ENCODE results near the gene COG3.

Gene COG3

DNA sequence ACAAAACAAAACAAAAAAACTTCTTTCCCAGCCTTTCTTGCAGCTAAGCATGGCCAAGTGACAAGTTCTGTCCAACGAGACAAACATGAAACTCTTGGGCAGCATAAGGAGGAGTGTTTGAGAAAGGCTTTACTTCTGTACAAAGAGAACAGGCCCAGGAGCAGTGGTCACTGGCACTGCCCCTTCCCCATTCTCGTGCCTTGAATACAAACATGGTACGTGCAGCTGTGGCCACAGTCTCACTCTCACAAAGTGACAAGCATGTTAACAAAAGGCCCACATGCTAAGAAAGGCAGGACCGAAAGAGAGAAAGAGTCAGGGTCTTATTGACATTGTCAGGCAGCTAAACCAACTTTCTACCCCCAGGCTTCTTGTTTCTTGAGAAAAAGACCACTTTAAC is 26.8 kb upstream of the COG3 start:
- Histone ChIP-seq H3K36me3 (ENCODE audit: low read length) (no peaks in the 10 kb centered on the region), H4K20me1 (ENCODE audit: low read depth, low read length) (no peaks in the 10 kb centered on the region), H3K4me3 (ENCODE audit: insufficient read depth, low read length, poor library complexity, severe bottlenecking) (no peak overlapping the region), H3K27ac (ENCODE audit: low read depth, low read length) (no peak overlapping the region), H3K27me3 (ENCODE audit: low read length) (no peaks in the 10 kb centered on the region), H3K9ac (ENCODE audit: low read length) (no peak overlapping the region), H3K9me3 (ENCODE audit: insufficient read depth, low read length) (no peaks in the 10 kb centered on the region), H3F3A (ENCODE audit: insufficient read depth) (no peaks in the 10 kb centered on the region), H3K4me2 (ENCODE audit: low read depth, low read length, poor library complexity, severe bottlenecking) (no peak overlapping the region), H3K9me2 (replicated peaks; ENCODE audit: insufficient read depth, low read length) (no peaks in the 10 kb centered on the region), H2AFZ (ENCODE audit: low read depth, low read length, severe bottlenecking) (no peak overlapping the region), H3K79me2 (ENCODE audit: insufficient read depth, low read length) (no peaks in the 10 kb centered on the region)
- TF ChIP-seq, protein P1, sequence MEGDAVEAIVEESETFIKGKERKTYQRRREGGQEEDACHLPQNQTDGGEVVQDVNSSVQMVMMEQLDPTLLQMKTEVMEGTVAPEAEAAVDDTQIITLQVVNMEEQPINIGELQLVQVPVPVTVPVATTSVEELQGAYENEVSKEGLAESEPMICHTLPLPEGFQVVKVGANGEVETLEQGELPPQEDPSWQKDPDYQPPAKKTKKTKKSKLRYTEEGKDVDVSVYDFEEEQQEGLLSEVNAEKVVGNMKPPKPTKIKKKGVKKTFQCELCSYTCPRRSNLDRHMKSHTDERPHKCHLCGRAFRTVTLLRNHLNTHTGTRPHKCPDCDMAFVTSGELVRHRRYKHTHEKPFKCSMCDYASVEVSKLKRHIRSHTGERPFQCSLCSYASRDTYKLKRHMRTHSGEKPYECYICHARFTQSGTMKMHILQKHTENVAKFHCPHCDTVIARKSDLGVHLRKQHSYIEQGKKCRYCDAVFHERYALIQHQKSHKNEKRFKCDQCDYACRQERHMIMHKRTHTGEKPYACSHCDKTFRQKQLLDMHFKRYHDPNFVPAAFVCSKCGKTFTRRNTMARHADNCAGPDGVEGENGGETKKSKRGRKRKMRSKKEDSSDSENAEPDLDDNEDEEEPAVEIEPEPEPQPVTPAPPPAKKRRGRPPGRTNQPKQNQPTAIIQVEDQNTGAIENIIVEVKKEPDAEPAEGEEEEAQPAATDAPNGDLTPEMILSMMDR (IDR thresholded peaks at IDR 0.05; ENCODE audit: insufficient read depth, low read length, poor library complexity, severe bottlenecking) = no peak
- no peak for TF ChIP-seq EZH2phosphoT487 (conservative IDR thresholded peaks at IDR 0.05; ENCODE audit: low read length)

- Histone ChIP-seq H3K36me3 (ENCODE audit: low read length) (no peaks in the 10 kb centered on the region), H3K4me2 (ENCODE audit: low read depth, low read length, poor library complexity, severe bottlenecking) (no peak overlapping the region), H3F3A (ENCODE audit: insufficient read depth) (no peaks in the 10 kb centered on the region), H3K9ac (ENCODE audit: low read length) (no peak overlapping the region), H3K79me2 (ENCODE audit: insufficient read depth, low read length) (no peaks in the 10 kb centered on the region), H3K27me3 (ENCODE audit: low read length) (no peaks in the 10 kb centered on the region), H3K9me2 (replicated peaks; ENCODE audit: insufficient read depth, low read length) (no peaks in the 10 kb centered on the region), H4K20me1 (ENCODE audit: low read depth, low read length) (no peaks in the 10 kb centered on the region), H3K4me3 (ENCODE audit: insufficient read depth, low read length, poor library complexity, severe bottlenecking) (no peak overlapping the region), H3K9me3 (ENCODE audit: insufficient read depth, low read length) (no peaks in the 10 kb centered on the region), H3K27ac (ENCODE audit: low read depth, low read length) (no peak overlapping the region), H2AFZ (ENCODE audit: low read depth, low read length, severe bottlenecking) (no peak overlapping the region)
- TF ChIP-seq, protein P1 (IDR thresholded peaks at IDR 0.05; ENCODE audit: insufficient read depth, low read length, poor library complexity, severe bottlenecking) = no peak
- TF ChIP-seq EZH2phosphoT487 (conservative IDR thresholded peaks at IDR 0.05; ENCODE audit: low read length) = no peak
Measured at GRCh38 chr13:45439008-45439407, 25.7 kb upstream of the COG3 start.

DNA sequence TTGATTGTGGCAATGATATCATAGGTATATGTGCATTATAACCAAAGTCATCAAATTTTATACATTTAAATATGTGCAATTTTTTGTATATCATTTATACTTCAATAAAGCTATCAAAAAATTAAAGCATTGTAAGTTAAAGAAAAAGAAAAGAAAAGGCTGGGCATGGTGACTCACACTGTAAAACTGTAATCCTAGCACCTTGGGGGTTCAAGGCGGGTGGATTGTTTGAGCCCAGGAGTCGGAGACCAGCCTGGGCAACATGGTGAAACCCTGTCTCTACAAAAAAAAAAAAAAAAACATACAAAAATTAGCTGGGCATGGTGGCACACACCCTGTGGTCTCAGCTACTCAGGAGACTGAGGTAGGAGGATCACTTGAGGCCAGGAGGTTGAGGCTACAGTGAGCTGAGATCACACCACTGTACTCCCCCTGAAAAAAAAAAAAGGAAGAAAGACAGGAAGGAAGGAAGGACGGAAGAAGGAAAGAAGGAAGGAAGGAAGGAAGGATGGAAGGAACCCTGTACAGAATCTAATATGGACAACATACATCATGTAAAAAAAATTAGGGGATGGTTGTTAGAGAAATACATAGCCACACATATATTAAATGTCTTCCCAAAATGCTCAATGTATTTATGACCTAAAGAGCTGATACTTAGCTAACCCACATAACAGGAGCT is 24.8 kb upstream of the COG3 start:
- TF ChIP-seq EZH2phosphoT487 (conservative IDR thresholded peaks at IDR 0.05; ENCODE audit: low read length) = no peak
- TF ChIP-seq, protein P1 (IDR thresholded peaks at IDR 0.05; ENCODE audit: insufficient read depth, low read length, poor library complexity, severe bottlenecking) = no peak
- no peaks in the 10 kb centered on the region for H3K9me3 ChIP-seq (ENCODE audit: insufficient read depth, low read length)
- no peaks in the 10 kb centered on the region for H3F3A ChIP-seq (ENCODE audit: insufficient read depth)
- H3K4me2 ChIP-seq (ENCODE audit: low read depth, low read length, poor library complexity, severe bottlenecking) = no peak overlapping the region
- H3K9me2 ChIP-seq (replicated peaks; ENCODE audit: insufficient read depth, low read length) = no peaks in the 10 kb centered on the region
- no peak overlapping the region for H3K9ac ChIP-seq (ENCODE audit: low read length)
- no peak overlapping the region for H3K4me3 ChIP-seq (ENCODE audit: insufficient read depth, low read length, poor library complexity, severe bottlenecking)
- no peaks in the 10 kb centered on the region for H4K20me1 ChIP-seq (ENCODE audit: low read depth, low read length)
- H3K27me3 ChIP-seq (ENCODE audit: low read length) = no peaks in the 10 kb centered on the region
- H3K79me2 ChIP-seq (ENCODE audit: insufficient read depth, low read length) = no peaks in the 10 kb centered on the region
- H2AFZ ChIP-seq (ENCODE audit: low read depth, low read length, severe bottlenecking) = no peak overlapping the region
- H3K36me3 ChIP-seq (ENCODE audit: low read length) = no peaks in the 10 kb centered on the region
- H3K27ac ChIP-seq (ENCODE audit: low read depth, low read length) = no peak overlapping the region

Data from SU-DHL-6 (cell line).